Erythroblast (primary cell): ENCODE data around the gene CCDC102A.

Experiments
- GATA1 ChIP-seq: IDR thresholded peaks from 2 replicates; pipeline ENCODE4 v1.6.1; 2011; ENCODE audit warnings: low read depth, mild to moderate bottlenecking, control low read depth, low read length, moderate library complexity
- POLR2A ChIP-seq: IDR thresholded peaks from 2 replicates; pipeline ENCODE4 v1.6.1; 2011; ENCODE audit warnings: mild to moderate bottlenecking, low read length

DNA sequence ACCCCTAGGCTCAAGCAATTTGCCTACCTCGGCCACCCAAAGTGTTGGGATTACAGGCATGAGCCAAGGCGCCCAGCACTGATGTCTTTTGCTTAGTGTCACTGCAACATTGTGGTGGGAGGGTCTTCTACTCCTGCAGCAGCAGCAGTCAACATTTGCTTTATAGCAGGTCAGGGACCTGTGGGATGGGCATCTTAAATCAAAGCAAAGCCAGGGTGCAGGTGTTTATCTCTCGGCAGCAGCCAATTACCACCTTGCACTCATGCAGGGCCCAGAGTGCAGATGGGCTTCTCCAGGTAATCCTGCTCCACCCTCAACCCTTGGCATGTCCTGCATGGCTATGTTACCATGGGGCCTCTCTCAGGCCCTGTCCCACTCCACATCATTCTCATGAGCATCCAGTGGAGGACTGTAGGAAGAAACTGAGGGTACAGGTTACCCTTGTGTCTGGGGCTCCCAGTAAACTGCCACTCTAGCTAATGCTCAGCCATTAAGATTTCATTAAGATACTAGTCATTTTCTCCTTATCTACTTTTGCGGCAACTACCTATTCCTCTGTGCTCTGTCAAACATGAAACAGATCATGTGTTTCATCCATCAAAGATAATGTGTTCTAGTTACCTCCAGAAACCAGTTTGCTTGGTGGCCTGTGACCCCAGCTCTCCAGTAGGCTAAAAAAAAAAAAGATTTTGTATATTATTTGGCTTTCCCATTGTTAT, 22.9 kb upstream of the CCDC102A start:
- TF ChIP-seq POLR2A (no peak), GATA1 (no peak)
